ENCODE data around the gene KLHL10. TPM values are rescaled to one million over a fixed set of nuclear protein-coding genes. Genes with fewer than 3 reads are reported as not detected.
"Not testable (repeated sequence)": the region's sequence is repeated elsewhere in the genome, so short reads cannot be mapped to it uniquely, and the experiment has no call there.

Gene KLHL10
- total RNA-seq, 4 donors from 2014 or later: 0.33 to 1.6 TPM; not detected in 2

DNA sequence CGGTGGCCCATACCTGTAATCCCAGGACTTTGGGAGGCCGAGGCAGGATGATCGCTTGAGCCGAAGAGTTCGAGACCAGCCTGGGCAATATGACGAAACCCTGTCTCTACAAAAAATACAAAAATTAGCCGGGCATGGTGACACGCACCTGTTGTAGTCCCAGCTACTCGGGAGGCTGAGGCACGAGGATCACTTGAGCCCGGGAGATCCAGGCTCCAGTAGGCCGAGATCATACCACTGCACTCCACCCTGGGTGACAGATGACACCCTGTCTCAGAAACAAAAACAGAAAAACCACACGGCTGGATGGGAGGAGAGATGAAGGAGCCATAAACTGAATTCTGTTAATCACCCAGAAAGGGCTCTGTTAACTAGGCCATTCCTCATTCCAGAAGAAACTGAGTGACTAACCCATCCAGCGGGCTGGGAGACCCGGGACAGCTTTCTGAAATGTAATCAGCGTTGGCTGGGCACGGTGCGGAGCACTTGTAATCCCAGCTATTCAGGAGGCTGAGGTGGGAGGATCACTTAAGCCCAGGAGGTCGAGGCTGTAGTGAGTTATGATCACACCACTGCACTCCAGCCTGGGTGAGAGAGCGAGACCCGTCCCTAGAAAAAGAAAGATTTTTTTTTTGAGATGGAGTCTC lies 952 bp upstream of the KLHL10 start:
- Histone ChIP-seq H3K9me3 (no peaks in the 10 kb centered on the region), H3K36me3 (peaks cover 0 to 6% of the 10 kb centered on the region in 2 donors), H3K4me3 (replicated peaks in 1 of 3) (peak overlapping the region in 1 of 3 donors; percentile 93), H3K27ac (peak overlapping the region; percentile 79 to 92 (median 88)), H3K27me3 (no peaks in the 10 kb centered on the region), H3K4me1 (peaks cover 26% of the 10 kb centered on the region in 2 donors)
- DNase-seq: peak in 1 of 2 donors; percentile 28
- WGBS, 2 donors: 43 to 52% methylated on average over 20 to 21 of the region's 21 CpGs
- TF ChIP-seq POLR2A (IDR thresholded peaks at IDR 0.05): no peak
- no peak for TF ChIP-seq CTCF (IDR thresholded peaks at IDR 0.05)
- intact Hi-C loops (cut with DNase I): no loop called here

- intact Hi-C loops (cut with DNase I); H3K36me3 ChIP-seq: not testable (repeated sequence)
- WGBS, 2 donors: 98 to 99% methylated on average over 2 of the region's 2 CpGs
Observed at GRCh38 chr17:41839448-41839847, 1.8 kb downstream of the KLHL10 start.

GRCh38 chr17:41840781-41841180 lies 3.2 kb downstream of the KLHL10 start:
- H3K4me3 ChIP-seq (replicated peaks in 1 of 3); H3K36me3 ChIP-seq; H3K27me3 ChIP-seq; intact Hi-C loops (cut with DNase I); H3K9me3 ChIP-seq: not testable (repeated sequence)
- DNase-seq: peak; percentile 81 to 83
- peak overlapping the region; percentile 53 to 82 (median 78) for H3K27ac ChIP-seq
- WGBS, 2 donors: 40 to 41% methylated on average over 6 of the region's 6 CpGs
- peaks cover 16 to 19% of the 10 kb centered on the region in 2 donors for H3K4me1 ChIP-seq

More at GRCh38 chr17:41839448-41839847, 1.8 kb downstream of the KLHL10 start:
- not testable (repeated sequence) for H3K4me3 ChIP-seq (replicated peaks in 1 of 3); H3K27me3 ChIP-seq; H3K9me3 ChIP-seq; DNase-seq
- Histone ChIP-seq H3K27ac (peak overlapping the region in 1 of 3 donors; percentile 75), H3K4me1 (peaks cover 25 to 26% of the 10 kb centered on the region in 2 donors)

- Histone ChIP-seq H3K27ac (no peak overlapping the region), H3K9me3 (no peaks in the 10 kb centered on the region), H3K27me3 (no peaks in the 10 kb centered on the region), H3K4me1 (peaks cover 33 to 41% of the 10 kb centered on the region in 2 donors), H3K4me3 (replicated peaks in 1 of 3) (no peak overlapping the region), H3K36me3 (no peaks in the 10 kb centered on the region)
- TF ChIP-seq CTCF (IDR thresholded peaks at IDR 0.05) (no peak), POLR2A (IDR thresholded peaks at IDR 0.05) (no peak)
- DNase-seq: no peak
- intact Hi-C loops (cut with DNase I): no loop called here
- WGBS, 2 donors: 94 to 96% methylated on average over 6 of the region's 6 CpGs
Observed at GRCh38 chr17:41844971-41845370, 7.3 kb downstream of the KLHL10 start.

DNA sequence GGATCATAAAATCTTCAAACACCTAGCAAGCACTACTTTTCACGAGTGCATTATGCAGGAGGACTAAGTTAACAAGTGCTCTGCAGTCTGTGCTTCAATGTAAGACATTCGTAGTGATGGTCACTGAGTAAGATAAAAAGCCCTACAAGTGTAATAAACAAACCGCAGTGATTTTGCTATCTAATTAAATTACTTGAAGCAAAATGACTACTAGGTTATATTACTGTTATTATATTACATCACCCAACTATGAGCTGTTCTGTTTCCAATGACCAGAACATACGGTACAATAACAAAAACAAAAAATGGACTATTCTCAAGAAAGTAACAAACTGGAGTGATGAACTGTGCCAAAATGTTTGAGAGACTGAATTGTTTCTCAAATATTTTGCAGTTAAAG lies 11.2 kb downstream of the KLHL10 start:
- H3K4me1 ChIP-seq: peaks cover 43 to 52% of the 10 kb centered on the region in 2 donors
- intact Hi-C loops (cut with DNase I): no loop called here

More for the DNA sequence above, 11.2 kb downstream of the KLHL10 start:
- TF ChIP-seq POLR2A (IDR thresholded peaks at IDR 0.05): no peak
- no peak for TF ChIP-seq CTCF (IDR thresholded peaks at IDR 0.05)
- no peaks in the 10 kb centered on the region for H3K9me3 ChIP-seq
- peaks cover 0 to 3% of the 10 kb centered on the region in 2 donors for H3K36me3 ChIP-seq
- no peaks in the 10 kb centered on the region for H3K27me3 ChIP-seq
- H3K4me3 ChIP-seq (replicated peaks in 1 of 3): no peak overlapping the region
- no peak for DNase-seq
- peak overlapping the region; percentile 62 to 72 (median 67) for H3K27ac ChIP-seq
- 29 to 34% methylated on average over 4 of the region's 4 CpGs for WGBS, 2 donors
